SK-N-SH treated with all-trans-retinoic acid at 6 μM for 48 hours (cell line): Measurements from ENCODE around the gene LRRC4C.

Experiments
- ATAC-seq: fragments of 200-7000 bp; cut with Tn5 transposase; 3 replicates; pipeline ENCODE4 v1.9.1; 2020; ENCODE audit warnings: mild to moderate bottlenecking, moderate library complexity
- ARNTL ChIP-seq: fragments of 450-650 bp; formaldehyde crosslinking; IDR thresholded peaks from 2 replicates; pipeline ENCODE4 v1.5.0; 2020; ENCODE audit warnings: low read depth, mild to moderate bottlenecking, moderate library complexity, borderline replicate concordance
- CSDC2 ChIP-seq: fragments of 250-450 bp; sonication (Bioruptor Pico); IDR thresholded peaks from 2 replicates; pipeline ENCODE4 v1.5.0; 2020; ENCODE audit warnings: mild to moderate bottlenecking, moderate library complexity
- ESRRG ChIP-seq: fragments of 250-450 bp; sonication (Bioruptor Pico); IDR thresholded peaks from 2 replicates; pipeline ENCODE4 v1.6.1; 2021; ENCODE audit warnings: mild to moderate bottlenecking
- GLIS3 ChIP-seq: fragments of 250-450 bp; sonication (Bioruptor Pico); IDR thresholded peaks from 2 replicates; pipeline ENCODE4 v1.5.0; 2020; ENCODE audit warnings: mild to moderate bottlenecking, moderate library complexity
- ISL1 ChIP-seq: fragments of 250-450 bp; sonication (Bioruptor Pico); IDR thresholded peaks from 2 replicates; pipeline ENCODE4 v2.1.2; 2022; ENCODE audit warnings: mild to moderate bottlenecking, moderate library complexity
- OSR1 ChIP-seq: fragments of 250-450 bp; sonication (Bioruptor Pico); IDR thresholded peaks from 2 replicates; pipeline ENCODE4 v1.8.0; 2022; ENCODE audit warnings: moderate library complexity, mild to moderate bottlenecking, inconsistent platforms
- PATZ1 ChIP-seq: fragments of 250-450 bp; sonication (Bioruptor Pico); IDR thresholded peaks from 2 replicates; pipeline ENCODE4 v1.8.0; 2020; ENCODE audit warnings: mild to moderate bottlenecking, moderate library complexity, borderline replicate concordance
- PPARA ChIP-seq: fragments of 250-450 bp; sonication (Bioruptor Pico); IDR thresholded peaks from 2 replicates; pipeline ENCODE4 v1.5.0; 2020; ENCODE audit warnings: mild to moderate bottlenecking, borderline replicate concordance
- RARB ChIP-seq: fragments of 250-450 bp; sonication (Bioruptor Pico); IDR thresholded peaks from 2 replicates; pipeline ENCODE4 v1.8.0; 2021; ENCODE audit warnings: mild to moderate bottlenecking, moderate library complexity
- TCF4 ChIP-seq: fragments of 250-450 bp; sonication (Bioruptor Pico); IDR thresholded peaks from 2 replicates; pipeline ENCODE4 v1.8.0; 2021; ENCODE audit warnings: mild to moderate bottlenecking, moderate library complexity, borderline replicate concordance
- TOX ChIP-seq: fragments of 250-450 bp; sonication (Bioruptor Pico); IDR thresholded peaks from 2 replicates; pipeline ENCODE4 v1.8.0; 2021; ENCODE audit warnings: mild to moderate bottlenecking, moderate library complexity, borderline replicate concordance
- TSHZ2 ChIP-seq: fragments of 250-450 bp; sonication (Bioruptor Pico); IDR thresholded peaks from 2 replicates; pipeline ENCODE4 v1.5.0; 2020; ENCODE audit warnings: mild to moderate bottlenecking, moderate library complexity
- ZC3H10 ChIP-seq: fragments of 250-450 bp; sonication (Bioruptor Pico); IDR thresholded peaks from 2 replicates; pipeline ENCODE4 v1.5.1; 2021; ENCODE audit warnings: mild to moderate bottlenecking, moderate library complexity
- ZFP3 ChIP-seq: fragments of 250-450 bp; sonication (Bioruptor Pico); IDR thresholded peaks from 2 replicates; pipeline ENCODE4 v1.5.0; 2020; ENCODE audit warnings: mild to moderate bottlenecking, moderate library complexity
- ZFP30 ChIP-seq: fragments of 450-650 bp; formaldehyde crosslinking; IDR thresholded peaks from 2 replicates; pipeline ENCODE4 v1.5.0; 2022; ENCODE audit warnings: mild to moderate bottlenecking, moderate library complexity
- ZNF565 ChIP-seq: fragments of 450-650 bp; formaldehyde crosslinking; conservative IDR thresholded peaks from 2 replicates; pipeline ENCODE4 v1.5.0; 2020; ENCODE audit warnings: low read depth, mild to moderate bottlenecking, moderate library complexity
- ZNF70 ChIP-seq: fragments of 450-650 bp; formaldehyde crosslinking; IDR thresholded peaks from 2 replicates; pipeline ENCODE4 v1.5.0; 2020; ENCODE audit warnings: mild to moderate bottlenecking, moderate library complexity
- ZNF8 ChIP-seq: fragments of 450-650 bp; formaldehyde crosslinking; IDR thresholded peaks from 2 replicates; pipeline ENCODE4 v1.5.0; 2020; ENCODE audit warnings: mild to moderate bottlenecking, moderate library complexity
- TF ChIP-seq, protein P1 (sequence below): fragments of 250-450 bp; sonication (Bioruptor Pico); IDR thresholded peaks from 2 replicates; pipeline ENCODE4 v1.5.1; 2020; ENCODE audit warnings: low read depth, mild to moderate bottlenecking, moderate library complexity
- TF ChIP-seq, protein P2 (sequence below): fragments of 250-450 bp; sonication (Bioruptor Pico); IDR thresholded peaks from 2 replicates; pipeline ENCODE4 v1.5.1; 2021; ENCODE audit warnings: mild to moderate bottlenecking, moderate library complexity
- TF ChIP-seq, protein P3 (sequence below): fragments of 250-450 bp; sonication (Bioruptor Pico); IDR thresholded peaks from 2 replicates; pipeline ENCODE4 v1.8.0; 2021; ENCODE audit warnings: low read depth, mild to moderate bottlenecking, moderate library complexity, borderline replicate concordance

LRRC4C gene

DNA sequence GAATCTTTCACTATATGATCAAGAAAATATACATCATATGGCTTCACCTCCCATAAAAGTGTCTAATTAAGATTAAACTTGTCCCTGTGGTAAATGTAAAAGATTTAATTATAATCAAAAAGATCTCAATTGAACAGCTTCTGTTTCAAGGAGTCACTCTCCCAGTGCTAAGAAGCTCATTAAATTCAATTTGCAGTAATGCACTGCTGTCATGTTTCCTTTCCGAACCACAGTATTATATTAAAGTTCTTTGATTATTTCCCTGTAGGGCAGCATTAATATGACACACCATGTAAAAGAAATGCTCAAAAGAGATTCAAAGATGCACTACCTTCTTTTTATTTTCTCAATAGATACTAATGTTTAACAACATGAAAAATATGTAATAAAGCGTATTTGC is 758.4 kb downstream of the LRRC4C start:
- no peak for TF ChIP-seq ZFP30 (CRISPR knock-in tag)
- no peak for TF ChIP-seq CSDC2 (CRISPR knock-in tag)
- no peak for TF ChIP-seq PATZ1 (CRISPR knock-in tag)
- TF ChIP-seq OSR1 (CRISPR knock-in tag): no peak
- TF ChIP-seq, all 23 proteins: peak for 0
- no peak for ATAC-seq

DNA sequence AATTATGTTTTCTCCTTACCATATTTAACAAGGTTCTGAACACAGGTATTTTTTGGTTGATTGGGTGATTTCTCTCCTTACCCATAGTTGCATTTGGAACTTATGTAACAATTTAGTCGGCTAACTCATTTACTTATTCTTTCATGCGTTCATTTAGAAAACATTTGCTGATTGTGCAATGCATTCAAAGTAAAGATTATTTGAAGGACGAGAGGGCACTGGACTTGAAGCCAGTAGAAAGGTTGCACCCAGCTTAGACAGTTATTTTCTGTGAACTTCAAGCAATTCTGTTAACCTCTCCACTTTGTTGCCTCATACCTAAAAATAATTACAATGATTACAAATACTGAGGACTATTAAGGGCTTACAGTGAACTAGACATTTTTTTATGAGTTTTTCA is 769.6 kb downstream of the LRRC4C start:
- no peak for ATAC-seq
- TF ChIP-seq ZNF70 (CRISPR knock-in tag) (no peak), ISL1 (CRISPR knock-in tag) (no peak), TOX (CRISPR knock-in tag) (no peak), ZFP30 (CRISPR knock-in tag) (no peak), ZNF565 (CRISPR knock-in tag) (no peak), CSDC2 (CRISPR knock-in tag) (no peak), GLIS3 (CRISPR knock-in tag) (no peak)
- TF ChIP-seq, protein P1, sequence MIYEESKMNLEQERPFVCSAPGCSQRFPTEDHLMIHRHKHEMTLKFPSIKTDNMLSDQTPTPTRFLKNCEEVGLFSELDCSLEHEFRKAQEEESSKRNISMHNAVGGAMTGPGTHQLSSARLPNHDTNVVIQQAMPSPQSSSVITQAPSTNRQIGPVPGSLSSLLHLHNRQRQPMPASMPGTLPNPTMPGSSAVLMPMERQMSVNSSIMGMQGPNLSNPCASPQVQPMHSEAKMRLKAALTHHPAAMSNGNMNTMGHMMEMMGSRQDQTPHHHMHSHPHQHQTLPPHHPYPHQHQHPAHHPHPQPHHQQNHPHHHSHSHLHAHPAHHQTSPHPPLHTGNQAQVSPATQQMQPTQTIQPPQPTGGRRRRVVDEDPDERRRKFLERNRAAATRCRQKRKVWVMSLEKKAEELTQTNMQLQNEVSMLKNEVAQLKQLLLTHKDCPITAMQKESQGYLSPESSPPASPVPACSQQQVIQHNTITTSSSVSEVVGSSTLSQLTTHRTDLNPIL (CRISPR knock-in tag): no peak
- TF ChIP-seq, protein P2, sequence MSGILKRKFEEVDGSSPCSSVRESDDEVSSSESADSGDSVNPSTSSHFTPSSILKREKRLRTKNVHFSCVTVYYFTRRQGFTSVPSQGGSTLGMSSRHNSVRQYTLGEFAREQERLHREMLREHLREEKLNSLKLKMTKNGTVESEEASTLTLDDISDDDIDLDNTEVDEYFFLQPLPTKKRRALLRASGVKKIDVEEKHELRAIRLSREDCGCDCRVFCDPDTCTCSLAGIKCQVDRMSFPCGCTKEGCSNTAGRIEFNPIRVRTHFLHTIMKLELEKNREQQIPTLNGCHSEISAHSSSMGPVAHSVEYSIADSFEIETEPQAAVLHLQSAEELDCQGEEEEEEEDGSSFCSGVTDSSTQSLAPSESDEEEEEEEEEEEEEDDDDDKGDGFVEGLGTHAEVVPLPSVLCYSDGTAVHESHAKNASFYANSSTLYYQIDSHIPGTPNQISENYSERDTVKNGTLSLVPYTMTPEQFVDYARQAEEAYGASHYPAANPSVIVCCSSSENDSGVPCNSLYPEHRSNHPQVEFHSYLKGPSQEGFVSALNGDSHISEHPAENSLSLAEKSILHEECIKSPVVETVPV: no peak

DNA sequence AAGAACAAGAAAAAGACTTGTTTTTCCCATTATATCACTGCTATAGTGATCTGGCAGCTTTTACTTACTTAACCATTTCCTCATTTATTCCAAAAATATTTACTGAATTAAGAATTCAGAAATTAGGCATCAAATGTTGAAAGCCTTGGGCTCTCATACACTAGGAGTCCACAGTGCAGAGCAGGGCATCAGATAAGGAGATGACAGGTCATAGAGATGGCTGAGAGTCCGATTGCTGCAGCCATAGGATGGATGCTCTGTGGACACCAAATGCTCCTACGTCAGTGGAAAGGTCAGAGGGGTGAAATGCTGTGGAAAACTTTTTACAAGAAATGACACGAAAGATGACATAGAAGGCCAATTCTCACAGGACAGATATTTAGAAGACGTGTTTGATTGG is 771.1 kb downstream of the LRRC4C start:
- TF ChIP-seq ZFP30 (CRISPR knock-in tag) (no peak), TCF4 (CRISPR knock-in tag) (no peak), ZNF8 (CRISPR knock-in tag) (no peak)
- no peak for ATAC-seq

- TF ChIP-seq PPARA (CRISPR knock-in tag) (no peak), PATZ1 (CRISPR knock-in tag) (no peak), ZNF8 (CRISPR knock-in tag) (no peak), ZNF70 (CRISPR knock-in tag) (no peak), RARB (CRISPR knock-in tag) (no peak), GLIS3 (CRISPR knock-in tag) (no peak), ZC3H10 (CRISPR knock-in tag) (no peak), ZNF565 (CRISPR knock-in tag) (no peak), TOX (CRISPR knock-in tag) (no peak), ZFP30 (CRISPR knock-in tag) (no peak), ZFP3 (CRISPR knock-in tag) (no peak), ARNTL (CRISPR knock-in tag) (no peak), TCF4 (CRISPR knock-in tag) (no peak), TSHZ2 (CRISPR knock-in tag) (no peak), CSDC2 (CRISPR knock-in tag) (no peak), ESRRG (CRISPR knock-in tag) (no peak)
- TF ChIP-seq, protein P2: no peak
- TF ChIP-seq, protein P1 (CRISPR knock-in tag): no peak
- TF ChIP-seq, protein P3, sequence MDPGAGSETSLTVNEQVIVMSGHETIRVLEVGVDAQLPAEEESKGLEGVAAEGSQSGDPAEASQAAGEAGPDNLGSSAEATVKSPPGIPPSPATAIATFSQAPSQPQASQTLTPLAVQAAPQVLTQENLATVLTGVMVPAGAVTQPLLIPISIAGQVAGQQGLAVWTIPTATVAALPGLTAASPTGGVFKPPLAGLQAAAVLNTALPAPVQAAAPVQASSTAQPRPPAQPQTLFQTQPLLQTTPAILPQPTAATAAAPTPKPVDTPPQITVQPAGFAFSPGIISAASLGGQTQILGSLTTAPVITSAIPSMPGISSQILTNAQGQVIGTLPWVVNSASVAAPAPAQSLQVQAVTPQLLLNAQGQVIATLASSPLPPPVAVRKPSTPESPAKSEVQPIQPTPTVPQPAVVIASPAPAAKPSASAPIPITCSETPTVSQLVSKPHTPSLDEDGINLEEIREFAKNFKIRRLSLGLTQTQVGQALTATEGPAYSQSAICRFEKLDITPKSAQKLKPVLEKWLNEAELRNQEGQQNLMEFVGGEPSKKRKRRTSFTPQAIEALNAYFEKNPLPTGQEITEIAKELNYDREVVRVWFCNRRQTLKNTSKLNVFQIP (CRISPR knock-in tag): no peak
- no peak for ATAC-seq
Measured at GRCh38 chr11:40686765-40687164, 772.7 kb downstream of the LRRC4C start.
